Lung (tissue), 13 donors: ENCODE data around the gene TMEM164. TPM values are rescaled to one million over a fixed set of nuclear protein-coding genes. Genes with fewer than 3 reads are reported as not detected.

ENCODE experiments used
- ATAC-seq: fragments of 200-7000 bp; cut with Tn5 transposase; one replicate; pipeline ENCODE4 v1.9.1; 2020; ENCODE audit warnings: moderate number of reproducible peaks; ENCODE audit not compliant: insufficient read depth, low FRiP score
- DNase-seq, 3 donors: peaks; one replicate each; pipeline ENCODE4 v3.0.0-alpha.2; 2013 to 2017
- H3K27ac ChIP-seq, 2 donors: one replicate each; pipeline ENCODE4 v1.5.1; 2013; ENCODE audit warnings: mild to moderate bottlenecking in 2 of 2, moderate library complexity in 2 of 2, control low read depth in 1 of 2, inconsistent platforms in 1 of 2, low read depth in 1 of 2, low read length in 1 of 2
- H3K27me3 ChIP-seq, 3 donors: one replicate each; pipeline ENCODE4 v1.5.1; 2013; ENCODE audit warnings: low read length in 2 of 3; ENCODE audit not compliant: control insufficient read depth in 3 of 3, insufficient read depth in 3 of 3
- H3K36me3 ChIP-seq, 4 donors: one replicate each; pipeline ENCODE4 v1.5.1; 2013; ENCODE audit warnings: low read length in 4 of 4, mild to moderate bottlenecking in 1 of 4, moderate library complexity in 1 of 4; ENCODE audit not compliant: control insufficient read depth in 4 of 4, insufficient read depth in 4 of 4
- H3K4me1 ChIP-seq, 5 donors: one replicate each; pipeline ENCODE4 v1.5.1; 2013; ENCODE audit warnings: low read length in 5 of 5, mild to moderate bottlenecking in 2 of 5, moderate library complexity in 1 of 5; ENCODE audit not compliant: control insufficient read depth in 5 of 5, insufficient read depth in 5 of 5
- H3K4me3 ChIP-seq: one replicate; pipeline ENCODE4 v1.5.1; 2013; ENCODE audit warnings: mild to moderate bottlenecking, control low read depth, moderate library complexity
- H3K9ac ChIP-seq, 2 donors: one replicate each; pipeline ENCODE4 v1.5.1; 2013; ENCODE audit warnings: low read length in 2 of 2, control low read depth in 1 of 2; ENCODE audit not compliant: insufficient read depth in 1 of 2
- H3K9me3 ChIP-seq, 4 donors: one replicate each; pipeline ENCODE4 v1.5.1; 2013; ENCODE audit warnings: low read length in 3 of 4, mild to moderate bottlenecking in 1 of 4, moderate library complexity in 1 of 4; ENCODE audit not compliant: control insufficient read depth in 4 of 4, insufficient read depth in 3 of 4
- WGBS, 2 donors: extraction: QIAGEN DNeasy Blood & Tissue Kit; methylation state at CpG; one replicate each; pipeline ENCODE4 v1.1.7; 2013; 5-methylcytosine and 5-hydroxymethylcytosine counted together
- polyA plus RNA-seq, 2 donors: library from polyadenylated mRNA; stranded (reverse); fragments of 200-250 nt; gene quantifications; one replicate each; pipeline ENCODE4 v1.2.1, GENCODE V29; 2013
- small RNA-seq: library from RNA; depleted of rRNA; stranded (forward); fragments of <200 nt; gene quantifications from one replicate; pipeline ENCODE3, GENCODE V24; 2014; ENCODE audit warnings: low replicate concordance
- total RNA-seq, 2 donors: library from RNA; depleted of rRNA in 1 of 2; stranded (reverse); fragments of >200 nt in 1 of 2; gene quantifications; one replicate each; pipeline ENCODE4 v1.2.1, GENCODE V29; 2014 to 2021
- TF ChIP-seq, protein P1 (sequence below): IDR thresholded peaks from 2 replicates; pipeline ENCODE4 v1.5.1; 2012; ENCODE audit warnings: mild to moderate bottlenecking; ENCODE audit errors: control extremely low read depth, extremely low read depth
- donor health status: control.
- donor health status: control.
- donor health status: Bipolar disorder and iron deficiency.
- donor health status: healthy.
- donor health status: DM: yes; HTN: yes; CAD: no.

The TMEM164 gene
- total and polyA plus RNA-seq, 4 donors, result 22.4 to 87.0 (median 38.0) TPM

DNA sequence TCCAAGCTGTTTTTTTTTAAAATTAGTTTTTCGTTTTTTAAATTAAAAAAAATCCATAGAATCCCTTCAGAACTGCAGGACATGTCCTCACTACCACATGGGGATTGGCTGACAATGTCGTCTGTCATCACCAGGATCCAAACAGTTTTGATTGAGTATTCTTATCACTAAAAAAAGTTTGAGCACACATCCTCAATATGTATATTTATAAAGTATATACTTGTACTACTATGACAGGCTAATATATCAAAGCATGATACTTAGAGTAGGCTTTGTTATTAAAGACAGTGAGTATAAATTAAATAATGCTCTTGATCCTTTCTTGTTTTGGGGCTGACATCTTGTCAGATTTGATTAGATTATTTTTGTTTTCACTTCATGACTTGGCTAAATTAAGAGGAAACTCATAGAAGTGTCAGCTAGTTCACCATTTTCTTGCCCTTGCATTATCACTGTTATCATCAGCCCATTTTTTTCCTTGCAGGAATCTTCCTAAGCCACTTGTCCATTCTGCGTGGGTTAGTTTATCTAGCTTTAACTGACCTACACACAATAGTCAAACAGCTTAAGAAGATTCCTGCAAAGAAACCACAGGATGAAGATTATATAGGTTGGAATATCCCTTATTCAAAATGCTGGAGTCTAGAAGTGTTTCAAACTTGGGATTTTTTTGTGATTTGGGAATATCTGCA is 222.2 kb downstream of the TMEM164 start:
- Histone ChIP-seq H3K4me3 (no peak overlapping the region), H3K9me3 (peaks cover 0 to 4% (median 0%) of the 10 kb centered on the region in 4 donors), H3K36me3 (no peaks in the 10 kb centered on the region), H3K4me1 (peaks cover 0 to 2% (median 0%) of the 10 kb centered on the region in 5 donors), H3K27ac (no peak overlapping the region), H3K9ac (no peak overlapping the region), H3K27me3 (peaks cover 0 to 15% (median 6%) of the 10 kb centered on the region in 3 donors)
- TF ChIP-seq, protein P1, sequence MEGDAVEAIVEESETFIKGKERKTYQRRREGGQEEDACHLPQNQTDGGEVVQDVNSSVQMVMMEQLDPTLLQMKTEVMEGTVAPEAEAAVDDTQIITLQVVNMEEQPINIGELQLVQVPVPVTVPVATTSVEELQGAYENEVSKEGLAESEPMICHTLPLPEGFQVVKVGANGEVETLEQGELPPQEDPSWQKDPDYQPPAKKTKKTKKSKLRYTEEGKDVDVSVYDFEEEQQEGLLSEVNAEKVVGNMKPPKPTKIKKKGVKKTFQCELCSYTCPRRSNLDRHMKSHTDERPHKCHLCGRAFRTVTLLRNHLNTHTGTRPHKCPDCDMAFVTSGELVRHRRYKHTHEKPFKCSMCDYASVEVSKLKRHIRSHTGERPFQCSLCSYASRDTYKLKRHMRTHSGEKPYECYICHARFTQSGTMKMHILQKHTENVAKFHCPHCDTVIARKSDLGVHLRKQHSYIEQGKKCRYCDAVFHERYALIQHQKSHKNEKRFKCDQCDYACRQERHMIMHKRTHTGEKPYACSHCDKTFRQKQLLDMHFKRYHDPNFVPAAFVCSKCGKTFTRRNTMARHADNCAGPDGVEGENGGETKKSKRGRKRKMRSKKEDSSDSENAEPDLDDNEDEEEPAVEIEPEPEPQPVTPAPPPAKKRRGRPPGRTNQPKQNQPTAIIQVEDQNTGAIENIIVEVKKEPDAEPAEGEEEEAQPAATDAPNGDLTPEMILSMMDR, result no peak
- no peak for DNase-seq
- no peak for ATAC-seq
- WGBS, 2 donors, result 44 to 48% methylated on average over 3 of the region's 3 CpGs

DNA sequence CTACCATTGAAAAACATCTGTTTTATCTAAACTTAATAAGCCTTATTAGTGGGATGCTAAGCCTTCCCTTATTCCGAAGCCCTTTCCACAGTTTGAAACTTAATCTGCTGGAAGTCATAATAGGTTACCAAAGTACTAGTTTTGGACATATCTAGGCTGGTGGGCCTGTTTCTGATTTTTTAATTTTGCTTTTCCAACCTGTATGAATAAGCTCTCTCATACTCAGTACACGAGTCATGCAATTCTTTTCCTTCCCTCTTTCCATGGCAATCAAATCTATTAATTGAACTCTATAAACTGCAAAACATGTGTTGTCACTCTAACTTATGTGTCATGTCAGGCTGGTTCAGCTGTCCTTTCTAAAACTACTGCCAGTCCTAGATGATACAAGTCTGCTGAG is 224.0 kb downstream of the TMEM164 start:
- TF ChIP-seq, protein P1, result no peak

More for the DNA sequence above, 224.0 kb downstream of the TMEM164 start:
- peaks cover 0 to 4% (median 0%) of the 10 kb centered on the region in 4 donors for H3K9me3 ChIP-seq
- DNase-seq (no peak), ATAC-seq (no peak)
- H3K9ac ChIP-seq, result no peak overlapping the region
- WGBS, 2 donors, result 80 to 95% methylated on average over 2 of the region's 2 CpGs
- no peaks in the 10 kb centered on the region for H3K36me3 ChIP-seq
- H3K4me3 ChIP-seq, result no peak overlapping the region
- H3K4me1 ChIP-seq, result peaks cover 0 to 2% (median 0%) of the 10 kb centered on the region in 5 donors
- no peak overlapping the region for H3K27ac ChIP-seq
- H3K27me3 ChIP-seq, result peaks cover 0 to 15% (median 6%) of the 10 kb centered on the region in 3 donors

Small RNAs within 50 kb of the gene (small RNA-seq; reads per million reads assigned to genes)
- gene MIR3978, result not detected
- gene MIR652, result 17.0 reads per million, percentile 96 among the genes with 10 or more reads in this experiment
- gene SNORD96B, result 0.87 reads per million, percentile 78 among the genes with 10 or more reads in this experiment
